CD1c-positive myeloid dendritic cell (primary cell): ENCODE data around the gene ENSA.
"Not testable (repeated sequence)": the region's sequence is repeated elsewhere in the genome, so short reads cannot be mapped to it uniquely, and the experiment has no call there.

Experiments used
- DNase-seq: peaks from one replicate; pipeline ENCODE4 v3.0.0-alpha.2; 2016; ENCODE audit errors: extremely low spot score

ENSA gene

GRCh38 chr1:150580966-150581365 lies 48.4 kb downstream of the ENSA start:
- DNase-seq, result not testable (repeated sequence)

GRCh38 chr1:150579945-150580642 lies 49.3 kb downstream of the ENSA start:
- no peak for DNase-seq

DNA sequence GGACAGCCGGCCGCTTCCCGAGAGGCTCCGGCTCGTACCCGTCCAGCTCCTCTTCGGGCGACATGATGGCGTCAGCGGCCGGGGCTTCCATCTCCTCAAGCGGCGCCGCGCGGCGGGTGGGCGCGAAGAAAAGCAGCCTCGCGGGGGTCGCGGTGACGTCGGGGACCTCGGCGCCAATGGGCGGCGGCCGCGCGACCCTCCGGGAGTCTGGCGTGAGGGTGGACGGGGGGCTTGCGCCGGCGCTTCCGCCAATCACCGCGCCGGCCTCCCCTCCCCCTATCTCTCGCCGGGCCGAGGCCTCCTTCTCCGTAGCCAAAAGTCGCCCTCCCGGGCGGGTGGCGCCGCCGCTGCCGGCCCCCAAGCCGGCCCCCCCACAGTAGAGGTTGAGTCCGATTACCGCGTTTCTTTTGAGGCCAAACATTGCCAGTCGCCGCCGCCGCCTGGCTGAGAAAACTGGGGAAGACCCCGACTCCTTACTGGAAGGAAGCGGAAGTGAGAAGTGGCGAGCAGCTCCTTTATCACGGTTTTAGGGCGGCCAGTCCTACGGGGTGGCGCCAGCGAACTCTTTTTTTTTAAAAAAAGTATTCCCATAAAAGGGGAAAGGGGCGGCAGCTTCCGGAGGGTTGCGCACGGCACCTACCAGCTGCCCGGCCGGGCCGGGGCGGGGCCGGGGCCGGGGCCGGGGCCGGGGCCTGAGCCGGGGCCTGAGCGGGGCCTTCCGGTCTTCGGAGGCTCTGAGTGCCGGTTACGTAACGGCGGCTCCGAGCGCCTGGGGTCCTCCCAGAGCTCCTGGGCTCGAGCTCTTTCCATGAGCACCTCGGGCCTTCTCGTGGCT lies 50.1 kb downstream of the ENSA start, which contains the start of gene MCL1:
TSS of gene MCL1 (minus strand) at position 501 of the 835 bp plus-strand sequence. CDS start at position 421, 80 bp downstream.
- DNase-seq, result peak; percentile 97

GRCh38 chr1:150578272-150579109 lies 50.9 kb downstream of the ENSA start:
- peak; percentile 90 for DNase-seq

- DNase-seq, result peak; percentile 48
Observed at GRCh38 chr1:150577557-150578271, 51.7 kb downstream of the ENSA start.

DNA sequence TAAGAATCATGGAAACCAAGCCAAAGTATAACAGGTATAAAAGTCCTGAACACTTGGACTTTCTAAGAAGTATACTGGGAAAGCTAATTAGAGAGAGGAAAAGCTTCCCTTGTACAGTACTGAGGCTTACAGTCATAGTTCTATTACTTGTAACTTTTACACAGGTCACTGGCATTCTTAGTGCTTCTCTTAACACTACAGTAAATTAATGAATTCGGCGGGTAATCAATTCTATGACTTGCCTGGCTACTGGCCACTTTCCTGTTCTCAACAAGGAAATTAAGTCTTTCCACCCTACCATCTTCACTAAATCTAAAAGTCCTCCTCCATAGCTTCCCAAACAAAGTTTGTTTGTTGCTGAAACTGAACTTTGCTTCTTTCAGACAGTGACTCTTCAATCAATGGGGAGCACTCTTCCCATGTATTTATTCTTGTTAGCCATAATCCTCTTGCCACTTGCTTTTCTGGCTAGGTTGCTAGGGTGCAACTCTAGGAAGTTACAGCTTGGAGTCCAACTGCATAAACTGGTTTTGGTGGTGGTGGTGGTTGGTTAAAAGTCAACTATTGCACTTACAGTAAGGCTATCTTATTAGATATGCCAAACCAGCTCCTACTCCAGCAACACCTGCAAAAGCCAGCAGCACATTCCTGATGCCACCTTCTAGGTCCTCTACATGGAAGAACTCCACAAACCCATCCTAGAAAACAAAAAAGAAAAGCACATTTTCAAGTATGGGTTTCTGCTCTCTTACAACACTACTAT lies 52.4 kb downstream of the ENSA start:
- DNase-seq, result peak; percentile 25

- DNase-seq, result no peak
Observed at GRCh38 chr1:150576367-150576711, 53.1 kb downstream of the ENSA start.

GRCh38 chr1:150575518-150576366 lies 53.7 kb downstream of the ENSA start:
- DNase-seq, result peak; percentile 53

DNA sequence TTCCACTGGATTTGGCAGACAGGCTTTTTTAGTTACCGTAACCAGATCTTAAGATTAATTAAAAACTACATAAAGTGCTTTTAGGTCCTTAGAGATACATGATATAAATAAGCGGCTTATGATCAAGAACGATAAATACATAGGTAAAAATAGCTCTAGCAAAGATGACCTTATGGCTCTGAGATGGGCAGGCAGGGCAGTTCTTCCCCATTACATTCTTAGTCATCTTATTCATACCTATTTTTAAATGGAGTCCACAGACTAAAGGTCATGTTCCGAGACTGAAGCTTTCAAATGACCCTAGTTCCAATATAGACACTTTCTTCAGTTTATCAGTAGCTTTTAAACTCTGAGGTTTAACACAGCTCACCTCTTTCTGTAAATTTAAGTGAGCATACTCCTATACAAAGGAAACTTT lies 54.3 kb downstream of the ENSA start:
- DNase-seq, result peak; percentile 38

GRCh38 chr1:150574260-150575071 lies 54.9 kb downstream of the ENSA start:
- DNase-seq, result peak; percentile 24

DNA sequence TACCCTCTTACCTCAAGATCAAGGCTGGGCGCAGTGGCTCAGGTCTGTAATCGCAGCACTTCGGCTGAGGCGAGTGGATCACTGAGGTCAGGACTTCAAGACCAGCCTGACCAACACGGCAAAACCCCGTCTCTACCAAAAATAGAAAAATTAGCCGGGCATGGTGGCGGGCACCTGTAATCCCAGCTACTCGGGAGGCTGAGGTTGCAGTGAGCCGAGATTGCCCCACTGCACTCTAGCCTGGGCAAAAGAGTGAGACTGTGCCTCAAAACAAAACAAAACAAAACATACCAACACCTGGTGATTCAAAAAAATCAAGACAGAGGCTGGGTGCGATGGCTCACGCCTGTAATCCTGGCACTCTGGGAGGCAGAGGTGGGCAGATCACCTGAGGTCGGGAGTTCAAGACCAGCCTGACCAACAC lies 55.8 kb downstream of the ENSA start:
- DNase-seq, result not testable (repeated sequence)

DNA sequence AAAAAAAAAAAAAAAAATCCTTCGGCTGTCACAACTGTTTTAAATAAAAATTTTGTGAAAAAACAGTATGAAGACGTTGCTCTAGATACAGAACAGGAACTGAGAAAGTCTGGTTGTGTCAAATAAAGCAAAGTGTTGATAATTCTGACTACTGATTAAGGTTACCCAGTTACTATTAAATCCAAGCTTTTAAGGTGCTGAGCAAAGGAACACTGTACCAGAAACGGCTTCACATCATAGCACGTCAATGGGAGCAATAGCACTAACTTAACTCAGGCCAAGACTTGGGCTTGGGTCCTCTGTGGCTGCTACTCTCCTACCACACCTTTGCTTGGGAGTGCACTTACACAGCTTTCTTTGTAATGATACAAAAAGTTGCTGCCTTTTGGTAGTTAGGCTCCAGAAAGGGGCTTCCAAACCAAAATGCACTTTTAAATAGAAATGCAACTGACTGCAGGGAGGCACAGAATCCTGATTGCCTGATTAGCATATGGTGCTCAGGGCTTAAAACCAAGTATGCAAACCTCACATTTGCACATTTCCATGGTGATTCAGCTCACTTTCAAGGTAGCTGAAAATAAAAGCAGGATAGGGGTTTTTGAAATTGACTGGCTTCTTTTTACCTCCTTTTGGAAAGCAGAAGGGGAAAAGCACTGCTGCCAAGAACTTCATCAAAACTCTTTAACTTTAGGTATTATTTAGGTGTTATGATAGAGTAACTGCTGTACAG lies 56.3 kb downstream of the ENSA start:
- peak; percentile 66 for DNase-seq
